Measurements from ENCODE around the gene EPHA7.

Gene EPHA7

DNA sequence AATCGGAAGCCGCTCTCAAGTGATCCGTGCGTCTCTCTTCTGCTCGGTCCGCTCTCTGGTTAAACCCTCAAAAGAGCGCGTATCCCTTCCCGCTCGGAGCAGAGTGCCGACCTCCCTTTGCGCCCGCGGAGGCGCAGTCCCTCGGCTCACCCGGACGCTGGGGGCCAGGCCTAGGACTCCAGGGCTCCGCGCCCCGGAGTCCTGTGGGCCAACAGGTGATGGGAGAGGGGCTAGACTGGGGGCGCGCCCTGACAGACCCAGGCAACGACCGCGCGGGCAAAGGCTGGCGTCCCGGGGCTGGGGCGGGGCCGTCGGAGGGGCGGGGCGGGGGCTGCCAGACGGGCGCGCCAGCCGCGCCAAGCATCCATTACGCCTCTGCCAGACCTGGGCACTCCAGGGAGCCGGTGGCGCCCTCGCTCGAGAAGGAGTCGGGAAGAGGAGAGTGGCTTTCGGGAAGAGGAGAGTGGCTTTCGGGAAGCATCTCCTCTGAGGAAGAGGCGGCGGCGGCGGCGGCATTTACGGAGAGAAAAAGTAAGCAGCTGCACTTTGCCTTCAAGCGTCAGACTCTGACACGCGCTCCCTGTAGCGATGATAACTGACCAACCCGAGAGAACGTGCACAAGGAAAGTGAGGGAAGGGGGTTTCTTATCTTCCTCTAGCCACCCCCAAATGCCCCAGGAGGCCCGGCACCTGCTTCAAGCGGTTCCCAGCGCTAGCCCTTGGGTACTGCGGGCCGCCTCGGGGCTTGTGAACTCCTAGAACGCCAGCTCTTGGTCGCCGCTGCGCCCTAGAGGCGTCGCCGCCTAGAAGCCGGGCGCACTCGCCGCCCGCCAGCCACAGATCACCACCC, 2.6 kb downstream of the EPHA7 start:
- TF ChIP-seq, protein P1, sequence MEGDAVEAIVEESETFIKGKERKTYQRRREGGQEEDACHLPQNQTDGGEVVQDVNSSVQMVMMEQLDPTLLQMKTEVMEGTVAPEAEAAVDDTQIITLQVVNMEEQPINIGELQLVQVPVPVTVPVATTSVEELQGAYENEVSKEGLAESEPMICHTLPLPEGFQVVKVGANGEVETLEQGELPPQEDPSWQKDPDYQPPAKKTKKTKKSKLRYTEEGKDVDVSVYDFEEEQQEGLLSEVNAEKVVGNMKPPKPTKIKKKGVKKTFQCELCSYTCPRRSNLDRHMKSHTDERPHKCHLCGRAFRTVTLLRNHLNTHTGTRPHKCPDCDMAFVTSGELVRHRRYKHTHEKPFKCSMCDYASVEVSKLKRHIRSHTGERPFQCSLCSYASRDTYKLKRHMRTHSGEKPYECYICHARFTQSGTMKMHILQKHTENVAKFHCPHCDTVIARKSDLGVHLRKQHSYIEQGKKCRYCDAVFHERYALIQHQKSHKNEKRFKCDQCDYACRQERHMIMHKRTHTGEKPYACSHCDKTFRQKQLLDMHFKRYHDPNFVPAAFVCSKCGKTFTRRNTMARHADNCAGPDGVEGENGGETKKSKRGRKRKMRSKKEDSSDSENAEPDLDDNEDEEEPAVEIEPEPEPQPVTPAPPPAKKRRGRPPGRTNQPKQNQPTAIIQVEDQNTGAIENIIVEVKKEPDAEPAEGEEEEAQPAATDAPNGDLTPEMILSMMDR (IDR thresholded peaks at IDR 0.05), result no peak

DNA sequence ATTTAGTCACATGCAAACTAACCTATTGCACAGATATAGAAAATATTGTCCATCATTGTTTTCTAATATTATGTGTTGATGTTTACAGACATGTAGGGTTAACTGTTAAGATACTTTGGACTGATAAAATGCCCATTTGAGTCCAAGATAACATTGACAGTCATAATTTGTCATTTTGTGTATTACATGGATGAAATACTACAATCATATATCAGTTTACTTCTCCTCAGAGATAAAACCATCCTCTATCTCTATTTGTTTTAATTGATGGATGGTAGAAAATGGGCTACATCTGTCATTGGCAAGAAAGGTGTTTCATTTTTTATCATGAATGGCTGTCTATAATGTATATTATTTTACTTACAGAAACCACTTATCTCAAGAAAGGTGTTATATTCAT, 6.2 kb downstream of the EPHA7 start:
- TF ChIP-seq, protein P1 (IDR thresholded peaks at IDR 0.05), result no peak

DNA sequence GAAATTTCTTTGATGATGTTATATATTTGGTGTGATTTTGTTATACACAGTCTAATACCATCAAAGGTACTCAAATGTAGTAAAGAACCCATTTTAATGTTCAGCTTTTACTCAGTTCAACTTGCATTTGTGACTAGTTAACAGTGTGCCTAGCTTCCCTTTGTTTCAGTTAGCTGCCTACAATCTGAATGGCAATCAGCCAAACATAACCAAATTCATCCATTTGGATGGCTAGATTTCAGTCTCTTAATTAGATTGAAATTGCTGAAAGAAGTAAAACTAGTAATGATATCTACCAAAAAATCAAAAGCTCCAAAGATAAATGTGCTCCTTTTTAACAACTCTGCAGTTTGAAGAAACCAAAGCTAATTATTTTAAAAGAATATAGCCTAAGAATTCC, 6.9 kb downstream of the EPHA7 start:
- TF ChIP-seq, protein P1 (IDR thresholded peaks at IDR 0.05), result no peak

DNA sequence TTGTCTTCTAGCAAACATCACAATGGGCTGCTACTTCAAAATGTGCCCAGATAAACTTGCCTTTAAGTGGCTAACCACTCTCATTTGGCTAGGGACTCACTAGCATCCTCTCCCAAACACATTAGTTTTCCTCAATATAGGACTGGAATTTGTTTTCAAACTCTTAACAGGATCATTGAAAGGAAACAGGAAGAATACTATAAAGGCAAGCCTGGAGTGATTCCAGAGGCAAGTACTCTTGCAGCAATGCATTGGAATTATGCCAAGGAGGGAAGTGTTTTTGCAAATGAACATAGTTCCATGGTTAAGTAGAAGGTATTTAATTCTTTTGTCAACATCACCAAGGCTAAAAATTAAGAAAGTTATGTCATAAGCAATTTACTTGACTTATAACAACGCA, 12.2 kb downstream of the EPHA7 start:
- TF ChIP-seq, protein P1 (IDR thresholded peaks at IDR 0.05), result no peak

DNA sequence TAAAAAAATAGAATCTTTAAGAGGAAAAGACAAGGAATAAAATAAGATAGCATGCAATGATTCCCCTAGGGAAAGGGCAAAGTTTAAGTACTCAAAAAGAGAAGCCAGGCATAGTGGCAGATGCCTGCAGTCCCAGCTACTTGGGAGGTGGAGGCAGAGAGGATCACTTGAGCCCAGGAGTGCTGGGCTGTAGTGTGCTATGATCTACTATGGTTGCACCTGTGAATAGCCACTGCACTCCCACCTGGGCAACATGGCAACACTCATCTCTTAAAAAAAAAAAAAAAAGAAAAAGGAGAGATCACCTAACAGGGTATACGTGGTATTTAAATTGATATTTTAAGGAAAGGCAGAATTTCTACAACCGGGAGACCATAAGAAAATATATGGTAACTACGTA, 16.0 kb downstream of the EPHA7 start:
- TF ChIP-seq, protein P1 (IDR thresholded peaks at IDR 0.05), result no peak

DNA sequence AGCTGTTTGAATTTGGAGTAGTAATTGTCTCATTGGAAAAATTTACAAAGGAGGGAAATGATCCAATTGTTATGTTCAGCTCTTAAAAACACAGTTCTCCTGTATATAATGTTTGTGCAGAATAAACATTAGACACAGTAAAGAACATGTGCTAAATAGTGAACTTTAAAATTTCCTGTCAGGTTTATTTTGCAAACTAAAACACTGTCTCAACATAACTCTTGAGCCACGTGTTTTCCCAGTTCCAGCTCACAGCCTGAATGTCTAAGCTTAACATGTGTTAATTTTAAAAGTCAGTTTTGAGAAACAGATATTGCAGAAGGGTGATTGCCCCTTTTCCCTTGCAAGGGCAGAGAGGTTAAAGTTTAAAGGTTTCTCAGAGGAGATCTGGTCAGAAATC, 20.6 kb downstream of the EPHA7 start:
- TF ChIP-seq, protein P1 (IDR thresholded peaks at IDR 0.05), result no peak

DNA sequence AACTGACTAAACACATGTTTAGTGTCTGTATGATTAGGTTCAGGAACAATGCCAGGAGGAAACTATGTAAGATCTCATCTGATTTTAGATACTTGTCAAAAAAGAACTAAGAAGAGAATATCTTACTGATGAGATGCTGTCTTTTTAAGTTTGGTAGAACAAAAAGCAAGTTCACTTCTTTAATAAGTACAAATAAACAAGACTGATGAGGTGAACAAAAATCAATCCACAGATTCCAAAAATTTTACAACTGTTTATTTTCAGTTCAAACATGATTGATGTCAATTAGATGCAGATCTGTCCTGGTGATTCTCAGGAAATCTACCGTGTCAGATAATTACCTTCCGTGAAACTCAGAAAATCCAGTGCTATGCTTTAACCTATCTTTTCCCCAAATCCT, 24.9 kb downstream of the EPHA7 start:
- TF ChIP-seq, protein P1 (IDR thresholded peaks at IDR 0.05), result no peak
